ENCODE data around the gene CBFB.
"Not testable (repeated sequence)": the region's sequence is repeated elsewhere in the genome, so short reads cannot be mapped to it uniquely, and the experiment has no call there.

CBFB gene

GRCh38 chr16:67098599-67098998 is 69.7 kb downstream of the CBFB start:
- no peak for DNase-seq (ENCODE audit: low spot score)

- no peak for DNase-seq (ENCODE audit: low spot score)
Measured at GRCh38 chr16:67100569-67101310, 71.8 kb downstream of the CBFB start.

- DNase-seq (ENCODE audit: low spot score), result no peak
Measured at GRCh38 chr16:67101311-67102082, 72.5 kb downstream of the CBFB start.

DNA sequence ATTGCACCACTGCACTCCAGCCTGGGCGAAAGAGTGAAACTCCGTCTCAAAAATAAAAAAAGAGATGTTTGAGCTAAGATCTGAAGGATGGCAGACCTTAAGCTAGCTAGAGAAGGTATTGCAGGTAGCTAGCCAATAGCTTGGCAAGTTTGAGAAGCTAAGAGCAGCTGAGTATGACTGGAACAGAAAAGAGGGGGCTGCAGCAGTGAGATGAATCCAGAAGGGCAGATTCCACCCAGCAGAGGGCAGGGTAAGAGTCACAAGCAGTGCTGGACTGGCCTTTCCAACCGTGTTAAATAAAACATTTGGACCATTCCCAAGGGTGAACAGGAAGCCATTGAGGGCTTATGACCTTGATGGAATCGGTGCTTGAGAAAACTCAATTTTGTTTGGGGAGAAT is 75.1 kb downstream of the CBFB start:
- peak; percentile 65 for DNase-seq (ENCODE audit: low spot score)

DNA sequence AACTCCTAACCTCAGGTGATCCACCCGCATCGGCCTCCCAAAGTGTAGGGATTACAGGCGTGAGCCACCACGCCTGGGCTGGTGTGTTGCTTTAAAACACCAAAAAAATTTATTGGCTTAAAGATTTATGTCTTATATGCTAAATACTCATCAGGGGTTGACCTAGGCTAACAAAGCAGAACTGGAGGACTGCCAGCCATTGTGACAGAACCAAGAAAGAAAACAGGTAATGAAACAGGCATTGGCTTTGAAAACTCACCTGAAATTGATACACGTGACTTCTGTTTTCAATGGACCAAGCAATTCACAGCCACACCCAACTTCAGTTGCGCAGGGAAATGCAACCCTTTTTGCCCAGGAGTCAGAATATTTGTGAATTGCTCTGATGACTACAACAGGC is 75.9 kb downstream of the CBFB start:
- DNase-seq (ENCODE audit: low spot score), result no peak

- no peak for DNase-seq (ENCODE audit: low spot score)
Measured at GRCh38 chr16:67105246-67105645, 76.3 kb downstream of the CBFB start.

DNA sequence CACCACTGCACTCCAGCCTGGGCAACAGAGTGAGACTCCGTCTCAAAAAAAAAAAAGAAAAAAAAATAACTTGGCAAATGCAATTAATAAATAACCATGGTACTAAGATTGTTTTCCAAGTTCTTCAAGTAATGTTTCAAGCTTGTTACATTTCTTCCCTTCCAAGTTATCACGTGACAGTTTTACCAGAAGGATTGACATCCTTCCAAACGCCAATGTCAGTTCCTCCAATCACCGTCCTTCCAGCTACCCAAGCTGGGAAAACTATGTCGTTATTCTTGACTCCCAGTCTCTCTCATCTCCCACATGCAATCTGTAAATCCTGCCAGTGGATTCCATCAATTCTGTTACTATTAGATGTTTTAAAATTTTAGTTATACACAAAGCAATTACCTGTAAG is 76.9 kb downstream of the CBFB start:
- DNase-seq (ENCODE audit: low spot score), result no peak

GRCh38 chr16:67108489-67108888 is 79.5 kb downstream of the CBFB start:
- no peak for DNase-seq (ENCODE audit: low spot score)

GRCh38 chr16:67108931-67109406 is 80.0 kb downstream of the CBFB start:
- no peak for DNase-seq (ENCODE audit: low spot score)

- DNase-seq (ENCODE audit: low spot score), result peak; percentile 89
Measured at GRCh38 chr16:67109407-67110135, 80.6 kb downstream of the CBFB start, which contains the start of gene PHAF1. PHAF1 (plus strand) TSS chr16:67109941; CDS start chr16:67110176, 235 bp downstream.

GRCh38 chr16:67111951-67112444 is 83.0 kb downstream of the CBFB start:
- DNase-seq (ENCODE audit: low spot score), result no peak

DNA sequence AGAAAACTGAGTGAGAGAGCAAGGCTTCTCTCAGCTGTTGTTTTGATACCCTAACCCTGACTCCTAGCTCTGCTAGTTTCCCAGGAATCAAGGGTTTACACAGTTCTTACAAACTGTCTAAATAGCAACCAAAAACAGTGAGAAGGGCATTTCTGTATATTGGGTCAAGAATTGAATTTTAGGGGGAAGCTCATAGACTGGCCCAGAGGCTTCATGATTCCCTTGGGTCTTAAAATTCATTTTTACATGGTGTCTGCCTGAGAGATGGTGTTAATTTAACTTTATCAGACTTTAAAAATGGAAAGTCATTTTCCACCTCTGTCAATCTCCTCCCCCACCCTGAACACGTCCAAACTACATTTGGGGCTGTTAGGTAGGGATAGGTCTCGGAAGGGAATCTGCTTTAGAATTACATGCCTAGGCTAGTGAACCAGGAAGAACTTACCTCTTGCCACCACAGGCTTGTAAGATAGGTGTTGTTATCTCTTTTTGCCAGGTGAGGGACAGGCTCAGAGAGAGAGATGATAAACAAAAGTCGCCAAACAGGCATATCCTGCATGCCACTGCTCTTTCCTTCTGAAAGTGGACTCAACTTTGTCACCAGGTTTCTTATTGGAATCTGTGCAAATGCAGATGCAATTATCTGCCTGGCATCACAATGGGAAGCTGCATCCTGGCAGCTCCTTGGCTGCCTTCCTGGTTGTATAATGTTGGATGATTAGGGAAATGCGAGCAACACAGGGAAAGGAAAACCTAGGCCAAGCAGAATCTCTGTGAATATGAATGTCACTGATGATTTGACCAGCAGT is 83.8 kb downstream of the CBFB start:
- DNase-seq (ENCODE audit: low spot score), result no peak

- DNase-seq (ENCODE audit: low spot score), result no peak
Measured at GRCh38 chr16:67114793-67115192, 85.8 kb downstream of the CBFB start.

GRCh38 chr16:67115639-67116038 is 86.7 kb downstream of the CBFB start:
- DNase-seq (ENCODE audit: low spot score), result no peak

DNA sequence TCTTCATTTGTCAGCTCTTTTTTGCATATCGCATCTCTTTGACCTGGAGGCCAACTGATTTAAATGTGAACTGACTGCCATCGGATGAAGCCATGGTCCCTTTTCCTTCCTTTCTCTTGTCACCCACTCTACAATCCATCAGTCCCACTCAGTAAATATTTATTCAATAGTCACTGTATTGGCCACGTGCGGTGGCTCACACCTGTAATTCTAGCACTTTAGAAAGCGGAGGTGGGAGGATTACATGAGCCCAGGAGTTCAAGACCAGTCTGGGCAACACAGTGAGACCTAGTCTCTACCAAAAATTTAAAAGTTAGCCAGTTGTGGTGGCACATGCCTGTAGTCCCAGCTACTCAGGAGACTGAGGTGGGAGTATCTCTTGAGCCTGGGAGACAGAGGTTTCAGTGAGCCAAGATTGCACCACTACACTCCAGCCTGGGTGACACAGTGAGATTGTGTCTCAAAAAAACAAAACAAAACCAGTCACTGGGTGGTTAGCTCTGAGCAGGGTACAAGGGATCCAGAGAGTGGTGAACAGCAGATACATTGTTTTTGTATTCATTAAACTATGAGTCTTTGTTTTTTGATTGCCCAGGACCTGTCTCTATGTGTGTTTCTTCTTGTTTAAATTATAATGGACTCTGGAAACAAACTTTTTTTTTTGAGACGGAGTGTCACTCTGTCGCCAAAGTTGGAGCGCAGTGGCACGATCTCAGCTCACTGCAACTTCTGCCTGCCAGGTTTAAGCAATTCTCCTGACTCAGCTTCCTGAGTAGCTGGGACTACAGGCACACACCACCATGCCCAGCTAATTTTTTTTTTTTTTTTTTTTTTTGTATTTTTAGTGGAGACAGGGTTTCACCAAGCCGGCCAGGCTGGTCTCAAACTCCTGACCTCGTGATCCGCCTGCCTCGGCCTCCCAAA is 87.7 kb downstream of the CBFB start:
- DNase-seq (ENCODE audit: low spot score), result no peak

- no peak for DNase-seq (ENCODE audit: low spot score)
Measured at GRCh38 chr16:67117716-67118115, 88.8 kb downstream of the CBFB start.

- DNase-seq (ENCODE audit: low spot score), result no peak
Measured at GRCh38 chr16:67120025-67120424, 91.1 kb downstream of the CBFB start.

GRCh38 chr16:67122799-67123198 is 93.8 kb downstream of the CBFB start:
- DNase-seq (ENCODE audit: low spot score), result not testable (repeated sequence)

GRCh38 chr16:67128417-67128816 is 99.5 kb downstream of the CBFB start:
- DNase-seq (ENCODE audit: low spot score), result no peak

DNA sequence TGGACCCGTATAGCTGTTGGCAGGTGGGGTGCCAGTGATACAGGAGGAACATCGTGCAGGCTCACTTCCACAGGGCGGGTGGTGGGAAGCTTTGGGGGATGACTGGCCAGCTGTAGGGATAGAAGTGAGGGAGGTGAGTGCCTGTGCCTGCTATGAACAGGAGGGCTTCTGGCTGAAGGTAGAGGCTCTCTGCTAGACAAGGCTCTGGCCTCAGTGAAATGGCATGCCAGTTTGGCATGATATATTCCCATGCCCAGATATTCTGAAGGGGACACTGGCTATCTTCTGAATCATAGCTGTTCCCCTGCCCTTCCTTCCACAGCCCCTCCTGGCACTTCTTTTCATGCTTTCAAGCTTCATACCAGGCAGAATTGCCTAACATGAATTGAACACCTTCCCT is 99.9 kb downstream of the CBFB start:
- no peak for DNase-seq (ENCODE audit: low spot score)
